HEK293T (cell line): ENCODE measurements around the gene ARHGAP26.
"Not testable (repeated sequence)": the region's sequence is repeated elsewhere in the genome, so short reads cannot be mapped to it uniquely, and the experiment has no call there.

Experiments
- ARNT ChIP-seq: fragments of 450-650 bp; IDR thresholded peaks from 2 replicates; pipeline ENCODE4 v1.6.1; 2017; ENCODE audit warnings: mild to moderate bottlenecking
- FOXM1 ChIP-seq: fragments of 450-650 bp; IDR thresholded peaks from 2 replicates; pipeline ENCODE4 v1.6.1; 2017; ENCODE audit warnings: mild to moderate bottlenecking, borderline replicate concordance
- SP1 ChIP-seq: fragments of 450-650 bp; IDR thresholded peaks from 2 replicates; pipeline ENCODE4 v1.6.1; 2017

GRCh38 chr5:142989270-142989669 is 219.1 kb downstream of the ARHGAP26 start:
- TF ChIP-seq FOXM1, ARNT, SP1: not testable (repeated sequence)
